Measurements from ENCODE around the gene CFAP52.

The CFAP52 gene

DNA sequence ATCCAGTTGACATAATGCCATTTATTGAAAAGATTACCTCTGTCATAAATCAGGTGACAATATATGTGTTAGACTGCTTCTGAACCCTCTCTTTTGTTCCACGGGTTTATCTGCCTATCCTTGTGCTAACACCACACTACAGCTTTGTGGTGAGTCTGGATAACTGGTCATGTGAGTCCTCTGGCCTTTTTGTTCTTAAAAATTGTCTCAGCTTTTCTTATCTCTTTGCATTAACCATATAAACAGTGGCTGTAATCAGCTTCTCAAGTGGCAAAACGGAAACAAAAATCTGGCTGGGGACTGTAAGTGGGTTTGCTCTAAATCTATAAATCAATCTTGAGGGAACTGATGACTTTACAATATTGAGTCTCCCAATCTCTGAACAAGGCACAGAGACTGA lies 45.4 kb upstream of the CFAP52 start:
- no peak overlapping the region for H3K27ac ChIP-seq (ENCODE audit: low read length)
- no peak overlapping the region for H3K9ac ChIP-seq (ENCODE audit: low read length)
- H3K4me2 ChIP-seq (ENCODE audit: low read depth, low read length) = no peak overlapping the region
- no peaks in the 10 kb centered on the region for H3K36me3 ChIP-seq (replicated peaks; ENCODE audit: insufficient read depth, low read length)
- no peaks in the 10 kb centered on the region for H3K9me2 ChIP-seq (replicated peaks; ENCODE audit: insufficient read depth, low read length)
- TF ChIP-seq, protein P1, sequence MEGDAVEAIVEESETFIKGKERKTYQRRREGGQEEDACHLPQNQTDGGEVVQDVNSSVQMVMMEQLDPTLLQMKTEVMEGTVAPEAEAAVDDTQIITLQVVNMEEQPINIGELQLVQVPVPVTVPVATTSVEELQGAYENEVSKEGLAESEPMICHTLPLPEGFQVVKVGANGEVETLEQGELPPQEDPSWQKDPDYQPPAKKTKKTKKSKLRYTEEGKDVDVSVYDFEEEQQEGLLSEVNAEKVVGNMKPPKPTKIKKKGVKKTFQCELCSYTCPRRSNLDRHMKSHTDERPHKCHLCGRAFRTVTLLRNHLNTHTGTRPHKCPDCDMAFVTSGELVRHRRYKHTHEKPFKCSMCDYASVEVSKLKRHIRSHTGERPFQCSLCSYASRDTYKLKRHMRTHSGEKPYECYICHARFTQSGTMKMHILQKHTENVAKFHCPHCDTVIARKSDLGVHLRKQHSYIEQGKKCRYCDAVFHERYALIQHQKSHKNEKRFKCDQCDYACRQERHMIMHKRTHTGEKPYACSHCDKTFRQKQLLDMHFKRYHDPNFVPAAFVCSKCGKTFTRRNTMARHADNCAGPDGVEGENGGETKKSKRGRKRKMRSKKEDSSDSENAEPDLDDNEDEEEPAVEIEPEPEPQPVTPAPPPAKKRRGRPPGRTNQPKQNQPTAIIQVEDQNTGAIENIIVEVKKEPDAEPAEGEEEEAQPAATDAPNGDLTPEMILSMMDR (IDR thresholded peaks at IDR 0.05; ENCODE audit: low read length) = no peak
- TF ChIP-seq EZH2 (optimal IDR thresholded peaks at IDR 0.05; ENCODE audit: low read depth, low read length) (no peak), EZH2phosphoT487 (IDR thresholded peaks at IDR 0.05; ENCODE audit: low read length) (no peak)
- no peaks in the 10 kb centered on the region for H3K27me3 ChIP-seq (replicated peaks; ENCODE audit: insufficient read depth, low read length)
- no peaks in the 10 kb centered on the region for H3K79me2 ChIP-seq (ENCODE audit: low read length)
- no peaks in the 10 kb centered on the region for H3F3A ChIP-seq (ENCODE audit: insufficient read depth, low read length)
- H3K9me3 ChIP-seq (replicated peaks; ENCODE audit: insufficient read depth, low read length) = no peaks in the 10 kb centered on the region
- no peaks in the 10 kb centered on the region for H4K20me1 ChIP-seq (ENCODE audit: insufficient read depth, low read length)
- H3K4me3 ChIP-seq (ENCODE audit: low read length) = no peak overlapping the region
- H2AFZ ChIP-seq (ENCODE audit: low read length) = no peak overlapping the region
- no peaks in the 10 kb centered on the region for H3K4me1 ChIP-seq (ENCODE audit: low read length)
- DNase-seq = no peak

DNA sequence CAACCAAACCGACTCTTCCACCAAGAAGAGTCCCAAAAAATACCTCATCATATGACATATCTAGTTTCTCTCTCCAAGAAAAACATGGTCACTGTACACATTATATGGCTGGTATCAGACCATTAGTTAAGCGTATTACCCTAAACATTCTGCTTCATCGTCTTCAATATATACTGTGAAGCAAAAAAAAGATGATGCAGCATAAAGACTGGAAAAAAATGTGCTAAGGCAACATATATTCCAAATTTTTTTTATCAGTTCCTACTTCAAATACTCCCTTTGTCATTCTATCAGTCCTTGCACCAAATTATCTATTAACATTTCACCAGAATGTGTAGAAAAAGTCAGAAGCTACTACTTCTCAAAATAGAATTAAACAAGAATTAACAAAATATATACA lies 43.7 kb upstream of the CFAP52 start:
- H3K27me3 ChIP-seq (replicated peaks; ENCODE audit: insufficient read depth, low read length) = no peaks in the 10 kb centered on the region
- H3F3A ChIP-seq (ENCODE audit: insufficient read depth, low read length) = no peaks in the 10 kb centered on the region
- H3K79me2 ChIP-seq (ENCODE audit: low read length) = no peaks in the 10 kb centered on the region
- H2AFZ ChIP-seq (ENCODE audit: low read length) = no peak overlapping the region
- no peaks in the 10 kb centered on the region for H3K36me3 ChIP-seq (replicated peaks; ENCODE audit: insufficient read depth, low read length)
- no peaks in the 10 kb centered on the region for H3K9me3 ChIP-seq (replicated peaks; ENCODE audit: insufficient read depth, low read length)
- DNase-seq = no peak
- no peak overlapping the region for H3K9ac ChIP-seq (ENCODE audit: low read length)
- H3K4me2 ChIP-seq (ENCODE audit: low read depth, low read length) = no peak overlapping the region
- H3K4me3 ChIP-seq (ENCODE audit: low read length) = no peak overlapping the region
- TF ChIP-seq EZH2phosphoT487 (IDR thresholded peaks at IDR 0.05; ENCODE audit: low read length) (no peak), EZH2 (optimal IDR thresholded peaks at IDR 0.05; ENCODE audit: low read depth, low read length) (no peak)
- TF ChIP-seq, protein P1 (IDR thresholded peaks at IDR 0.05; ENCODE audit: low read length) = no peak
- no peak overlapping the region for H3K27ac ChIP-seq (ENCODE audit: low read length)
- H3K9me2 ChIP-seq (replicated peaks; ENCODE audit: insufficient read depth, low read length) = no peaks in the 10 kb centered on the region
- H4K20me1 ChIP-seq (ENCODE audit: insufficient read depth, low read length) = no peaks in the 10 kb centered on the region
- H3K4me1 ChIP-seq (ENCODE audit: low read length) = no peaks in the 10 kb centered on the region

DNA sequence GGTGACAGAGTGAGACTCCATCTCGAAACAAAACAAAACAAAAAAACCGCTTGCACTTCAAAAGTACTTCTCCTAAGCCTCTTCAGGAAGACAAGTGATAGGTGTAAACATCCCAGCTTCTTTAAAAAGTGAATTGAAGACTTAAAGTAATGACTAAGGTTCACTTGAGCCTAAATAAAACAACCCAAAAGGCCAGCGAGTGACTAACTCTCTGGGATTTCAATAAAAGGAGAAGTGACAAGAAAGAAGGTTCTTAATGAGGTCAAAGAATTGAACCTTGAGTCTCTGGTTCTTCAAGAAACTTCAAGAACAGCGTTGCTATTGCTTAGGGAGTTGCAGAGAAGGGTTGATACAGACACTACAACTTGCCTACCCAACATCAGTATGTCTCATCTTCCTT lies 43.0 kb upstream of the CFAP52 start:
- Histone ChIP-seq H3K27me3 (replicated peaks; ENCODE audit: insufficient read depth, low read length) (no peaks in the 10 kb centered on the region), H3K9ac (ENCODE audit: low read length) (no peak overlapping the region), H3K36me3 (replicated peaks; ENCODE audit: insufficient read depth, low read length) (no peaks in the 10 kb centered on the region), H3K27ac (ENCODE audit: low read length) (no peak overlapping the region), H3K9me2 (replicated peaks; ENCODE audit: insufficient read depth, low read length) (no peaks in the 10 kb centered on the region), H3K79me2 (ENCODE audit: low read length) (no peaks in the 10 kb centered on the region), H4K20me1 (ENCODE audit: insufficient read depth, low read length) (no peaks in the 10 kb centered on the region), H3K9me3 (replicated peaks; ENCODE audit: insufficient read depth, low read length) (no peaks in the 10 kb centered on the region), H3K4me3 (ENCODE audit: low read length) (no peak overlapping the region), H3K4me1 (ENCODE audit: low read length) (no peaks in the 10 kb centered on the region), H3F3A (ENCODE audit: insufficient read depth, low read length) (no peaks in the 10 kb centered on the region), H3K4me2 (ENCODE audit: low read depth, low read length) (no peak overlapping the region), H2AFZ (ENCODE audit: low read length) (no peak overlapping the region)
- TF ChIP-seq EZH2phosphoT487 (IDR thresholded peaks at IDR 0.05; ENCODE audit: low read length) = no peak
- TF ChIP-seq EZH2 (optimal IDR thresholded peaks at IDR 0.05; ENCODE audit: low read depth, low read length) = no peak
- TF ChIP-seq, protein P1 (IDR thresholded peaks at IDR 0.05; ENCODE audit: low read length) = no peak
- DNase-seq = no peak
